Stimulated activated naive B cell treated with anti-CD40 and anti-IgM and Interleukin-4, amounts not matched to agents 10 μg/mL and 1 μg/mL and 100 μg/mL, for 72 hours (primary cell): ENCODE data around the gene ZSCAN20.

Experiments
- ATAC-seq, 2 donors: fragments of 150-1000 bp; cut with Tn5 transposase; replicated peaks; 2 replicates each; pipeline ENCODE4 v1.10.0; 2021; ENCODE audit warnings: moderate library complexity in 1 of 2
- DNase-seq: peaks from one replicate; pipeline ENCODE4 v3.0.0; 2021
- H3K27ac Mint-ChIP-seq: one replicate; pipeline ENCODE4 v1.8.0; 2022; ENCODE audit warnings: mild to moderate bottlenecking, mixed read lengths
- H3K27me3 Mint-ChIP-seq, 2 donors: one replicate each; pipeline ENCODE4 v1.8.0; 2022; ENCODE audit warnings: mixed read lengths in 2 of 2
- H3K36me3 Mint-ChIP-seq, 2 donors: one replicate each; pipeline ENCODE4 v1.8.0; 2022; ENCODE audit warnings: mixed read lengths in 2 of 2, mild to moderate bottlenecking in 1 of 2
- H3K4me1 Mint-ChIP-seq, 2 donors: one replicate each; pipeline ENCODE4 v1.8.0; 2022; ENCODE audit warnings: mixed read lengths in 2 of 2, mild to moderate bottlenecking in 1 of 2
- H3K4me3 Mint-ChIP-seq, 2 donors: one replicate each; pipeline ENCODE4 v1.8.0; 2022; ENCODE audit warnings: mild to moderate bottlenecking in 2 of 2, mixed read lengths in 2 of 2, moderate library complexity in 1 of 2
- H3K9me3 Mint-ChIP-seq, 2 donors: one replicate each; pipeline ENCODE4 v1.8.0; 2022; ENCODE audit warnings: mixed read lengths in 2 of 2, mild to moderate bottlenecking in 1 of 2

Gene ZSCAN20

GRCh38 chr1:33460144-33460543 is 12.3 kb upstream of the ZSCAN20 start:
- DNase-seq, result no peak
- Mint-ChIP-seq H3K36me3 (no peaks in the 10 kb centered on the region), H3K4me3 (no peak overlapping the region), H3K27ac (peak overlapping the region; percentile 76), H3K4me1 (peaks cover 50 to 59% of the 10 kb centered on the region in 2 donors), H3K9me3 (peaks cover 0 to 1% of the 10 kb centered on the region in 2 donors), H3K27me3 (no peaks in the 10 kb centered on the region)
- no peak for ATAC-seq

GRCh38 chr1:33460947-33461629 is 11.4 kb upstream of the ZSCAN20 start:
- Mint-ChIP-seq H3K4me1 (peaks cover 45 to 51% of the 10 kb centered on the region in 2 donors), H3K36me3 (no peaks in the 10 kb centered on the region), H3K9me3 (peaks cover 0 to 1% of the 10 kb centered on the region in 2 donors), H3K27ac (peak overlapping the region; percentile 75), H3K27me3 (no peaks in the 10 kb centered on the region), H3K4me3 (peak overlapping the region; percentile 63 to 74)
- ATAC-seq, result peak; percentile 89 to 90
- DNase-seq, result peak; percentile 57

- Mint-ChIP-seq H3K27me3 (no peaks in the 10 kb centered on the region), H3K4me3 (peak overlapping the region in 1 of 2 donors; percentile 58), H3K9me3 (peaks cover 0 to 1% of the 10 kb centered on the region in 2 donors), H3K27ac (peak overlapping the region; percentile 84), H3K4me1 (peaks cover 44 to 49% of the 10 kb centered on the region in 2 donors), H3K36me3 (no peaks in the 10 kb centered on the region)
- DNase-seq (no peak), ATAC-seq (peak; percentile 61 to 67)
These were observed 9.9 kb upstream of the ZSCAN20 start for GRCh38 chr1:33462405-33463164.

- peaks cover 0 to 1% of the 10 kb centered on the region in 2 donors for H3K9me3 Mint-ChIP-seq
- H3K27ac Mint-ChIP-seq, result no peak overlapping the region
- no peaks in the 10 kb centered on the region for H3K27me3 Mint-ChIP-seq
- H3K4me1 Mint-ChIP-seq, result peaks cover 37 to 40% of the 10 kb centered on the region in 2 donors
- no peak for ATAC-seq
- no peak overlapping the region for H3K4me3 Mint-ChIP-seq
- H3K36me3 Mint-ChIP-seq, result no peaks in the 10 kb centered on the region
- no peak for DNase-seq
These were observed 7.9 kb upstream of the ZSCAN20 start for GRCh38 chr1:33464552-33464951.

- peaks cover 29 to 35% of the 10 kb centered on the region in 2 donors for H3K4me1 Mint-ChIP-seq
- no peak overlapping the region for H3K27ac Mint-ChIP-seq
These were observed 7.1 kb upstream of the ZSCAN20 start for GRCh38 chr1:33465316-33465715.

GRCh38 chr1:33466159-33466558 is 6.3 kb upstream of the ZSCAN20 start:
- H3K36me3 Mint-ChIP-seq, result no peaks in the 10 kb centered on the region
- H3K4me3 Mint-ChIP-seq, result no peak overlapping the region
- ATAC-seq (no peak), DNase-seq (no peak)
- H3K9me3 Mint-ChIP-seq, result peaks cover 0 to 1% of the 10 kb centered on the region in 2 donors
- peaks cover 25 to 32% of the 10 kb centered on the region in 2 donors for H3K4me1 Mint-ChIP-seq
- H3K27ac Mint-ChIP-seq, result peak overlapping the region; percentile 45
- H3K27me3 Mint-ChIP-seq, result no peaks in the 10 kb centered on the region

More at GRCh38 chr1:33465316-33465715, 7.1 kb upstream of the ZSCAN20 start:
- ATAC-seq (no peak), DNase-seq (no peak)
- no peak overlapping the region for H3K4me3 Mint-ChIP-seq
- H3K27me3 Mint-ChIP-seq, result no peaks in the 10 kb centered on the region
- H3K36me3 Mint-ChIP-seq, result no peaks in the 10 kb centered on the region
- H3K9me3 Mint-ChIP-seq, result peaks cover 0 to 1% of the 10 kb centered on the region in 2 donors

GRCh38 chr1:33468011-33468410 is 4.4 kb upstream of the ZSCAN20 start:
- Mint-ChIP-seq H3K4me1 (peaks cover 17 to 27% of the 10 kb centered on the region in 2 donors), H3K27ac (no peak overlapping the region), H3K9me3 (no peaks in the 10 kb centered on the region), H3K36me3 (no peaks in the 10 kb centered on the region), H3K4me3 (no peak overlapping the region), H3K27me3 (no peaks in the 10 kb centered on the region)
- no peak for ATAC-seq
- DNase-seq, result no peak

- H3K4me3 Mint-ChIP-seq, result no peak overlapping the region
- ATAC-seq, result no peak
- no peak overlapping the region for H3K27ac Mint-ChIP-seq
- H3K27me3 Mint-ChIP-seq, result no peaks in the 10 kb centered on the region
- H3K9me3 Mint-ChIP-seq, result no peaks in the 10 kb centered on the region
- H3K4me1 Mint-ChIP-seq, result peaks cover 16 to 27% of the 10 kb centered on the region in 2 donors
- H3K36me3 Mint-ChIP-seq, result no peaks in the 10 kb centered on the region
- no peak for DNase-seq
These were observed 3.9 kb upstream of the ZSCAN20 start for GRCh38 chr1:33468531-33468930.

GRCh38 chr1:33468967-33469366 is 3.5 kb upstream of the ZSCAN20 start:
- Mint-ChIP-seq H3K4me1 (peaks cover 16 to 29% of the 10 kb centered on the region in 2 donors), H3K4me3 (no peak overlapping the region), H3K27me3 (no peaks in the 10 kb centered on the region), H3K36me3 (no peaks in the 10 kb centered on the region), H3K27ac (no peak overlapping the region), H3K9me3 (no peaks in the 10 kb centered on the region)
- ATAC-seq (no peak), DNase-seq (no peak)

- no peaks in the 10 kb centered on the region for H3K9me3 Mint-ChIP-seq
- peaks cover 14 to 29% of the 10 kb centered on the region in 2 donors for H3K4me1 Mint-ChIP-seq
- ATAC-seq, result no peak
- no peak overlapping the region for H3K4me3 Mint-ChIP-seq
- no peak for DNase-seq
- H3K27ac Mint-ChIP-seq, result no peak overlapping the region
- H3K27me3 Mint-ChIP-seq, result no peaks in the 10 kb centered on the region
- H3K36me3 Mint-ChIP-seq, result no peaks in the 10 kb centered on the region
These were observed 2.8 kb upstream of the ZSCAN20 start for GRCh38 chr1:33469691-33470090.

GRCh38 chr1:33470495-33471012 is 1.9 kb upstream of the ZSCAN20 start:
- ATAC-seq, result peak; percentile 71 to 75
- Mint-ChIP-seq H3K27ac (no peak overlapping the region), H3K9me3 (no peaks in the 10 kb centered on the region), H3K36me3 (no peaks in the 10 kb centered on the region), H3K27me3 (no peaks in the 10 kb centered on the region), H3K4me3 (no peak overlapping the region), H3K4me1 (peaks cover 12 to 29% of the 10 kb centered on the region in 2 donors)
- DNase-seq, result peak; percentile 51

GRCh38 chr1:33471416-33471815 is 1.0 kb upstream of the ZSCAN20 start:
- Mint-ChIP-seq H3K4me3 (no peak overlapping the region), H3K9me3 (no peaks in the 10 kb centered on the region), H3K27me3 (no peaks in the 10 kb centered on the region), H3K4me1 (peaks cover 12 to 29% of the 10 kb centered on the region in 2 donors), H3K27ac (no peak overlapping the region), H3K36me3 (no peaks in the 10 kb centered on the region)
- ATAC-seq (no peak), DNase-seq (no peak)

- Mint-ChIP-seq H3K27me3 (no peaks in the 10 kb centered on the region), H3K4me3 (no peak overlapping the region), H3K9me3 (no peaks in the 10 kb centered on the region), H3K4me1 (peaks cover 17 to 29% of the 10 kb centered on the region in 2 donors), H3K27ac (no peak overlapping the region), H3K36me3 (peaks cover 3 to 12% of the 10 kb centered on the region in 2 donors)
- ATAC-seq (no peak), DNase-seq (no peak)
These were observed 1.5 kb downstream of the ZSCAN20 start for GRCh38 chr1:33473900-33474299.

- H3K27ac Mint-ChIP-seq, result no peak overlapping the region
- ATAC-seq, result no peak
- H3K4me1 Mint-ChIP-seq, result peaks cover 10 to 14% of the 10 kb centered on the region in 2 donors
- no peaks in the 10 kb centered on the region for H3K9me3 Mint-ChIP-seq
- H3K27me3 Mint-ChIP-seq, result no peaks in the 10 kb centered on the region
- H3K36me3 Mint-ChIP-seq, result peaks cover 8 to 19% of the 10 kb centered on the region in 2 donors
- no peak overlapping the region for H3K4me3 Mint-ChIP-seq
- no peak for DNase-seq
These were observed 5.0 kb downstream of the ZSCAN20 start for GRCh38 chr1:33477451-33477850.
